Naive thymus-derived CD4-positive, alpha-beta T cell (primary cell): ENCODE results near the gene DDX51. TPM values are rescaled to one million over a fixed set of nuclear protein-coding genes. Genes with fewer than 3 reads are reported as not detected.

Experiments
- ATAC-seq: fragments of 150-1000 bp; cut with Tn5 transposase; 2 replicates; pipeline ENCODE4 v1.10.0; 2021; ENCODE audit warnings: mild to moderate bottlenecking, moderate library complexity
- CTCF ChIA-PET: fragments of 350-600 bp; sonication (Branson Sonifier 250); formaldehyde crosslinking; loops from one replicate; lab custom pipeline; 2021; ENCODE audit warnings: antibody characterized with exemption; lab: Charles Lee
- POLR2A ChIA-PET: fragments of 350-600 bp; sonication (Branson Sonifier 250); formaldehyde crosslinking; loops from one replicate; lab custom pipeline; 2021; ENCODE audit warnings: antibody characterized with exemption, inconsistent platforms; lab: Charles Lee
- DNase-seq, 9 donors: peaks; one replicate each; pipeline versions ENCODE4 v3.0.0 to v3.0.0-alpha.2; 2020 to 2022; ENCODE audit warnings: mixed read lengths in 1 of 9
- H3K27ac ChIP-seq: one replicate; pipeline ENCODE4 v1.7.0; 2013; ENCODE audit warnings: mild to moderate bottlenecking, low read depth, low read length, moderate library complexity
- H3K27me3 ChIP-seq, 2 donors: one replicate each; pipeline ENCODE4 v1.7.0; 2013; ENCODE audit warnings: low read length in 2 of 2, mild to moderate bottlenecking in 2 of 2, moderate library complexity in 2 of 2; ENCODE audit not compliant: control insufficient read depth in 2 of 2, insufficient read depth in 2 of 2
- H3K36me3 ChIP-seq, 3 experiments: 1 replicate in 2 of 3; 2 replicates in 1 of 3; pipeline ENCODE4 v1.7.0; 2013; ENCODE audit warnings: low read length in 3 of 3, mild to moderate bottlenecking in 3 of 3, moderate library complexity in 1 of 3; ENCODE audit not compliant: insufficient read depth in 3 of 3, control insufficient read depth in 2 of 3
- H3K4me1 ChIP-seq, 2 donors: one replicate each; pipeline ENCODE4 v1.7.0; 2013; ENCODE audit warnings: low read length in 2 of 2, mild to moderate bottlenecking in 2 of 2, moderate library complexity in 1 of 2; ENCODE audit not compliant: control insufficient read depth in 2 of 2, insufficient read depth in 2 of 2
- H3K4me3 ChIP-seq: 2 replicates; pipeline ENCODE4 v1.7.0; 2013; ENCODE audit warnings: mild to moderate bottlenecking, low read length
- H3K9me3 ChIP-seq, 3 experiments: 1 replicate in 2 of 3; 2 replicates in 1 of 3; pipeline ENCODE4 v1.7.0; 2013; ENCODE audit warnings: low read length in 3 of 3; ENCODE audit not compliant: control insufficient read depth in 2 of 3
- H3K27ac Mint-ChIP-seq, 9 donors: one replicate each; pipeline ENCODE4 v1.8.0; 2020 to 2022; ENCODE audit warnings: mixed read lengths in 9 of 9, mild to moderate bottlenecking in 8 of 9, moderate library complexity in 5 of 9, inconsistent platforms in 2 of 9
- H3K27me3 Mint-ChIP-seq, 5 donors: one replicate each; pipeline ENCODE4 v1.8.0; 2021 to 2022; ENCODE audit warnings: mixed read lengths in 5 of 5, mild to moderate bottlenecking in 1 of 5
- H3K36me3 Mint-ChIP-seq, 5 donors: one replicate each; pipeline ENCODE4 v1.8.0; 2020 to 2022; ENCODE audit warnings: mixed read lengths in 5 of 5, mild to moderate bottlenecking in 3 of 5, inconsistent platforms in 1 of 5
- H3K4me1 Mint-ChIP-seq, 7 donors: one replicate each; pipeline ENCODE4 v1.8.0; 2020 to 2022; ENCODE audit warnings: mixed read lengths in 7 of 7, mild to moderate bottlenecking in 3 of 7, inconsistent platforms in 1 of 7
- H3K4me3 Mint-ChIP-seq, 10 donors: one replicate each; pipeline ENCODE4 v1.8.0; 2020 to 2022; ENCODE audit warnings: mild to moderate bottlenecking in 10 of 10, mixed read lengths in 10 of 10, moderate library complexity in 6 of 10, inconsistent platforms in 2 of 10
- H3K9me3 Mint-ChIP-seq, 11 donors: one replicate each; pipeline ENCODE4 v1.8.0; 2020 to 2022; ENCODE audit warnings: mixed read lengths in 11 of 11, mild to moderate bottlenecking in 4 of 11, inconsistent platforms in 1 of 11, moderate library complexity in 1 of 11
- intact Hi-C, 2 donors: fragments of 100-400 bp; cut with micrococcal nuclease; formaldehyde crosslinking; loops; one replicate each; pipeline ENCODE4 v1.15.1; 2023
- polyA plus RNA-seq, 2 donors: library from polyadenylated mRNA; unstranded; fragments of 300-500 nt; fragmentation: Illumina TruSeq; gene quantifications; one replicate each; pipeline ENCODE4 v1.2.3, GENCODE V29; 2021
- total RNA-seq, 6 experiments: library from RNA in 5 of 6; stranded (reverse) in 5 of 6; gene quantifications; 1 replicate in 5 of 6; 2 replicates in 1 of 6; pipeline ENCODE4 v1.2.3 and lab custom pipeline; 2021 to 2026

Gene DDX51
- total and polyA plus RNA-seq, 7 experiments from 2014 or later: 8.8 to 54.8 (median 49.5) TPM

DNA sequence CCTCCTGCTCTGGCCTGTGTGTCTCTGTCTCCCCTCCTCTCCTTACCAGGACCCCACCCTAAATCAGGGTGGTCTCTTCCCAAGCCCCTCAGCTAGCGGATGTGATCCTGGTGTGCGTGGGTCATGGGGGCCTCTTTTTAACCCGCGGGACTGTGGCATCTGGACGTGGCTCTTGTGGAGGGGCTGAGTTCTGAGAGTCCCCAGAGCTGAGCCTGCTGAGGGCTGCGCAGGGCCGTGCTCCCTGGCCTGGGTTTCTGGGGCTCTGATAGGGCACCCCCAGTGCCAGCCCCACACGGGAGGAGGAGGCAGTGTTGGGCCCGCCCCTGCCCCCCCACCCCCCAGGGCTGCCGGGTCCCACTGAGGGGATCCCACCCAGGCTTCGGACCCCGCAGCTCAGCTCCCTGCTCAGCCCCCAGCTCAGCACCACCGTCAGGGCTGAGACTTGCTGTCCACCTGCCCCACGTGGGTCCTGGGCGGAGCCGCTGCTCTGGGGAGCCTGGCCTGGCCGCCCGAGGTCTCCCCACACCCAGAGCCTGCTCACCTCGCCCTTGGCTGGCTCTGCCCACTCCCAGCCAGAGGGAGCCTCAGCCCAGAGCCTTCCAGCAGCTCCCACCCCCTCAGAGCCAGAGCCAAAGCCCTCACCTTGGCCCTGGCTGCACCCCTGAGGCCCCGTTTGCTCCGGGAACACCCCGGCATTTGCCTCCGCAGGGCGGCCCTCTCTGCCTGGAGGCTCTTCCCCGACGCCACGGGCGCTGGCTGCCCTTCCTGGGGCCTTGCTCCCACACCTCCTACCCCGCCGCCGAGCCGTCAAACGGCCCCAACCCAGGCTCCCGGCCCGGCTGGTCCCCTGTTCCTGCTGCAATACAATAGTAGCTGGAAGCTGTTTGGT is 31.6 kb upstream of the DDX51 start:
- H3K4me3 Mint-ChIP-seq: no peak overlapping the region
- no peak overlapping the region for H3K4me3 ChIP-seq
- ChIA-PET POLR2A (interaction anchor here (1.1 to 2.1 kb wide), 3 partner anchors 9 to 13 kb away, joined by 4 to 13 read pairs (median 5); no protein-coding TSS in a partner anchor), CTCF (interaction anchor here (1.0 kb wide), 1 partner anchor 14 kb away, joined by 3 read pairs; no protein-coding TSS in a partner anchor)
- no peaks in the 10 kb centered on the region for H3K9me3 ChIP-seq
- no peak overlapping the region for H3K27ac ChIP-seq
- intact Hi-C loops: no loop called here
- no peak overlapping the region for H3K27ac Mint-ChIP-seq
- no peaks in the 10 kb centered on the region for H3K36me3 Mint-ChIP-seq
- no peaks in the 10 kb centered on the region for H3K36me3 ChIP-seq
- H3K9me3 Mint-ChIP-seq: no peaks in the 10 kb centered on the region
- H3K27me3 Mint-ChIP-seq: peaks cover 0 to 9% (median 0%) of the 10 kb centered on the region in 5 donors
- peaks cover 3 to 35% of the 10 kb centered on the region in 2 donors for H3K4me1 ChIP-seq
- H3K4me1 Mint-ChIP-seq: peaks cover 9 to 46% (median 36%) of the 10 kb centered on the region in 7 donors
- DNase-seq (no peak), ATAC-seq (no peak)
- no peaks in the 10 kb centered on the region for H3K27me3 ChIP-seq

- no peaks in the 10 kb centered on the region for H3K9me3 ChIP-seq
- H3K36me3 Mint-ChIP-seq: no peaks in the 10 kb centered on the region
- CTCF ChIA-PET: interaction anchor here (0.6 to 1.0 kb wide), 2 partner anchors 14 to 520 kb away, joined by 3 read pairs; no protein-coding TSS in a partner anchor
- peak overlapping the region in 9 of 10 donors; percentile 1 to 68 (median 43) for H3K4me3 Mint-ChIP-seq
- no peak for DNase-seq
- intact Hi-C loops: no loop called here
- peaks cover 9 to 41% (median 33%) of the 10 kb centered on the region in 7 donors for H3K4me1 Mint-ChIP-seq
- no peaks in the 10 kb centered on the region for H3K36me3 ChIP-seq
- POLR2A ChIA-PET: interaction anchor here (0.9 to 2.1 kb wide), 3 partner anchors 9 to 14 kb away, joined by 4 to 13 read pairs (median 4); no protein-coding TSS in a partner anchor
- no peaks in the 10 kb centered on the region for H3K27me3 ChIP-seq
- no peak overlapping the region for H3K27ac ChIP-seq
- ATAC-seq: no peak
- no peak overlapping the region for H3K4me3 ChIP-seq
- H3K27me3 Mint-ChIP-seq: peaks cover 0 to 9% (median 0%) of the 10 kb centered on the region in 5 donors
- peaks cover 3 to 35% of the 10 kb centered on the region in 2 donors for H3K4me1 ChIP-seq
- H3K27ac Mint-ChIP-seq: peak overlapping the region in 7 of 9 donors; percentile 54 to 79 (median 74)
- H3K9me3 Mint-ChIP-seq: no peaks in the 10 kb centered on the region
Observed at GRCh38 chr12:132174839-132175490, 30.8 kb upstream of the DDX51 start.

DNA sequence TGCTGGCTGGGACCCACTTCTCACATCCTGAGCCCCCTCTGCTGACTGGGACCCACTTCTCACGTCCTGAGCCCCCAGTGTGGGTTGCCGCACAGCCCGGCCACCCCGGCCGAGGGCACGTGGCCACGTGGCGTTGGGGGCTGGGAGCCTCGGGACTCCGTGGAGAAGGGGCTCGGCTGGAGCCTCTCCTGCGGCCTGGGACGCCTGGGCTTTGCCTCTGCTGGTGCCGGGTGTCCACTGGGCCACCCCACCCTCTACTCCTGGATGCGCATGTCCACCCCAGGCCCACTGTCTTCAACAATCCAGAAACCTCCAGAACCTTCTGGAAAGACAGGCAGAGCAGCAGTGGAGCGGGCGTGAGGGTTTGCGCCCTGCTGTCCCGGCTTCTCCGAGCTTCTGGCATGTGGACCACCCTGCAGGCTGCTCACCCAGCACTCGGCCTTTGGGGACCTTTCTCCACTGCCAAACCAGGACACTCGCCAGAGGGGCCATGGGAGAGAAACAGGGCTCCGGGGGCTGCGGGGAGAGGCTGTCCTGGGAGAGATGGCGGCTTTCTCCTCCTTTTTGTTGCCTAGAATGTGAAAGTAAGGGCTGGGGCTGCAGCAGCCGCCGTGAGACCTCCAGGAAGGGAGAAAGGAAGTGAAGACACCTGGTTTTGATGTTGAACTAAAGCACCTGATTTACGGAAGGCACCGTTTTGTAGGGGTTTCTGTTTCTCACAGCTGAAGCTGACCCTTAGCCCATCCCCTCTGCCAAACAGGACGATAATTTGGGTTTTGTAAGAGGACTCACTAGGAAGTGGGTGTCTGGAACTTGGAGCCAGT is 30.1 kb upstream of the DDX51 start:
- H3K27ac Mint-ChIP-seq: peak overlapping the region in 5 of 9 donors; percentile 54 to 75 (median 66)
- POLR2A ChIA-PET: interaction anchor here (0.9 to 2.1 kb wide), 3 partner anchors 10 to 14 kb away, joined by 4 to 13 read pairs (median 4); no protein-coding TSS in a partner anchor

DNA sequence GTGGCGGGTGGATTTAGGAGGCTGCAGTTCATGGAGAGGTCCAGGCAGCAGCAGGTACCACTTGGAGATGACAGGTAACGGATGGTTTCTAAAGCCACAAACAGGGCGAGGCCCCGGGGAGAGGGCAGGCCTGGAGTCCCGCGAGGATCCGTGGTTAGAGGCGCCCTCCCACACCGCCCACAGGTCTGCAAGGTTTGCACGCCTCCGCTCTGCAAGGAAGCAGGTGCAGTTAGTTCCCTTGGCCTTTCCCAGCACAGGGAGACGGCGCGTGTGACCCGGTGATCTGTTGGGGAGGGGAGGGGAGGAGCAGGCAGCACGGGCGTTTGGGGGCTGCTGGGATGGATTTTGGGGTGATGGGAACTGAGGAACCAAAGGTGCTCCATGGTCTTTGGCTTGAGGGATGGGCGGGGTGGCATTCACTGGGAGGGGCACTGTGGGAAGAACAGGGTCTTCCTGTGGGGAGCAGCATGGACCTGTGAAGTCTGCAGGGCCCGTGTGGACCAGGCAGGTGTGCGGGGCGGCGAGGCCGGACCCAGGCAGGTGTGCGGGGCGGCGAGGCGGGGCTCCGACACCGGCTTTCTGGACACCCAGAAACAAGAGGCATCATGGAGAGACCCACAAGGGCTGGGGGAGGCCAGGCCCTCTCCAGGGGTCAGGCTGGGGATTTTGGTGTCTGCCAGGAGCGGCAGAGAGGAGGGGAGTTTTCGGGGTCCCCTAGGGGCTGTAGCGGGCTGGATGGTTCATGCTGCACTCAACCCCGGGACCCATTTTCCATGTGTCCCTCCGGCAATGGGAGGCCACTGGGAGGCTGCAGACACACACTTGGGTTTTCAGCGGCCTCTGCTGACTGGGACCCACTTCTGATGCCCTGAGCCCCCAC is 29.3 kb upstream of the DDX51 start:
- peak; percentile 45 for ATAC-seq

More for the DNA sequence above, 30.1 kb upstream of the DDX51 start:
- Histone ChIP-seq H3K36me3 (no peaks in the 10 kb centered on the region), H3K27ac (no peak overlapping the region), H3K4me1 (peaks cover 3 to 30% of the 10 kb centered on the region in 2 donors), H3K9me3 (no peaks in the 10 kb centered on the region), H3K27me3 (no peaks in the 10 kb centered on the region), H3K4me3 (no peak overlapping the region)
- Mint-ChIP-seq H3K27me3 (peaks cover 0 to 9% (median 0%) of the 10 kb centered on the region in 5 donors), H3K36me3 (no peaks in the 10 kb centered on the region), H3K4me3 (peak overlapping the region; percentile 1 to 68 (median 42)), H3K9me3 (no peaks in the 10 kb centered on the region), H3K4me1 (peaks cover 9 to 34% (median 31%) of the 10 kb centered on the region in 7 donors)
- no peak for DNase-seq
- intact Hi-C loops: no loop called here
- CTCF ChIA-PET: interaction anchor here (0.6 to 1.0 kb wide), 2 partner anchors 13 to 521 kb away, joined by 3 read pairs; no protein-coding TSS in a partner anchor
- no peak for ATAC-seq

GRCh38 chr12:132172619-132173018 is 28.5 kb upstream of the DDX51 start:
- H3K4me3 ChIP-seq: no peak overlapping the region
- CTCF ChIA-PET: no interaction called here
- no peaks in the 10 kb centered on the region for H3K9me3 ChIP-seq
- H3K27ac Mint-ChIP-seq: no peak overlapping the region
- H3K27me3 ChIP-seq: no peaks in the 10 kb centered on the region
- intact Hi-C loops: no loop called here
- peaks cover 0 to 21% of the 10 kb centered on the region in 2 donors for H3K4me1 ChIP-seq
- H3K36me3 Mint-ChIP-seq: no peaks in the 10 kb centered on the region
- DNase-seq (no peak), ATAC-seq (no peak)
- H3K4me1 Mint-ChIP-seq: peaks cover 0 to 22% (median 19%) of the 10 kb centered on the region in 7 donors
- H3K27ac ChIP-seq: no peak overlapping the region
- no peaks in the 10 kb centered on the region for H3K9me3 Mint-ChIP-seq
- peaks cover 0 to 9% (median 0%) of the 10 kb centered on the region in 5 donors for H3K27me3 Mint-ChIP-seq
- no peaks in the 10 kb centered on the region for H3K36me3 ChIP-seq
- H3K4me3 Mint-ChIP-seq: peak overlapping the region in 4 of 10 donors; percentile 53 to 74 (median 62)
- POLR2A ChIA-PET: no interaction called here

More for the DNA sequence above, 29.3 kb upstream of the DDX51 start:
- Mint-ChIP-seq H3K9me3 (no peaks in the 10 kb centered on the region), H3K4me1 (peaks cover under 1 to 25% (median 23%) of the 10 kb centered on the region in 7 donors), H3K36me3 (no peaks in the 10 kb centered on the region), H3K27ac (peak overlapping the region in 2 of 9 donors; percentile 49 to 82), H3K4me3 (peak overlapping the region in 8 of 10 donors; percentile 31 to 74 (median 58)), H3K27me3 (peaks cover 0 to 9% (median 0%) of the 10 kb centered on the region in 5 donors)
- intact Hi-C loops: no loop called here
- Histone ChIP-seq H3K27ac (no peak overlapping the region), H3K4me1 (peaks cover under 1 to 22% of the 10 kb centered on the region in 2 donors), H3K27me3 (no peaks in the 10 kb centered on the region), H3K9me3 (no peaks in the 10 kb centered on the region), H3K36me3 (no peaks in the 10 kb centered on the region), H3K4me3 (no peak overlapping the region)
- CTCF ChIA-PET: no interaction called here
- POLR2A ChIA-PET: no interaction called here
- DNase-seq: no peak
